Caco-2 (cell line): ENCODE measurements around the gene HOXD12. TPM values are rescaled to one million over a fixed set of nuclear protein-coding genes. Genes with fewer than 3 reads are reported as not detected.

ENCODE experiments used
- BruUV-seq: library from RNA; stranded (reverse); fragments of 400-500 nt; replicated peaks from 2 replicates; lab custom pipeline; 2021; lab: Mats Ljungman, UMichigan
- CTCF ChIA-PET: fragments of 300-600 bp; sonication (Branson Sonifier 250); formaldehyde crosslinking; loops from one replicate; lab custom pipeline; 2022; ENCODE audit warnings: antibody characterized with exemption; lab: Charles Lee
- POLR2A ChIA-PET: fragments of 300-600 bp; sonication (Branson Sonifier 250); formaldehyde crosslinking; loops from one replicate; lab custom pipeline; 2022; ENCODE audit warnings: antibody characterized with exemption; lab: Charles Lee
- DNase-seq, 2 experiments: peaks; one replicate each; pipeline versions ENCODE4 v3.0.0 to v3.0.0-alpha.2; 2020 to 2022
- H3K27me3 ChIP-seq: replicated peaks from 2 replicates; pipeline ENCODE4 v1.6.0; 2011; ENCODE audit warnings: low read length; ENCODE audit not compliant: control insufficient read depth, insufficient read depth
- H3K36me3 ChIP-seq: 2 replicates; pipeline ENCODE4 v1.5.1; 2011; ENCODE audit warnings: low read length; ENCODE audit not compliant: control insufficient read depth, insufficient read depth
- H3K4me1 ChIP-seq: fragments of 250-450 bp; sonication (Bioruptor Pico); 2 replicates; pipeline ENCODE4 v1.5.1; 2020; ENCODE audit warnings: mild to moderate bottlenecking
- H3K4me3 ChIP-seq: 2 replicates; pipeline ENCODE4 v1.5.1; 2011; ENCODE audit warnings: low read depth, mild to moderate bottlenecking, control low read depth, low read length
- H3K9me3 ChIP-seq: fragments of 250-450 bp; sonication (Bioruptor Pico); 2 replicates; pipeline ENCODE4 v1.5.1; 2020; ENCODE audit warnings: mild to moderate bottlenecking, moderate library complexity
- H3K27ac Mint-ChIP-seq: one replicate; pipeline ENCODE4 v1.8.0; 2022; ENCODE audit warnings: mixed read lengths; ENCODE audit not compliant: unreplicated experiment
- H3K27me3 Mint-ChIP-seq: one replicate; pipeline ENCODE4 v1.8.0; 2022; ENCODE audit warnings: mixed read lengths; ENCODE audit not compliant: insufficient read depth, unreplicated experiment
- H3K36me3 Mint-ChIP-seq: one replicate; pipeline ENCODE4 v1.8.0; 2022; ENCODE audit warnings: mild to moderate bottlenecking, mixed read lengths; ENCODE audit not compliant: insufficient read depth, unreplicated experiment
- H3K4me1 Mint-ChIP-seq: one replicate; pipeline ENCODE4 v1.8.0; 2022; ENCODE audit warnings: low read depth, mixed read lengths; ENCODE audit not compliant: unreplicated experiment
- H3K4me3 Mint-ChIP-seq: one replicate; pipeline ENCODE4 v1.8.0; 2022; ENCODE audit warnings: mild to moderate bottlenecking, moderate library complexity, mixed read lengths; ENCODE audit not compliant: unreplicated experiment
- H3K9me3 Mint-ChIP-seq: one replicate; pipeline ENCODE4 v1.8.0; 2022; ENCODE audit warnings: mixed read lengths; ENCODE audit not compliant: unreplicated experiment
- intact Hi-C: fragments of 100-400 bp; cut with micrococcal nuclease; formaldehyde crosslinking; loops from one replicate; pipeline ENCODE4 v1.10.0; 2022; ENCODE audit not compliant: unreplicated experiment
- total RNA-seq: library from RNA; stranded (reverse); gene quantifications from 2 replicates; pipeline ENCODE4 v1.2.3, GENCODE V29; 2022
- TF ChIP-seq, protein P1 (sequence below), 2 experiments: fragments of 200-600 bp in 1 of 2; IDR thresholded peaks; 1 replicate in 1 of 2; 2 replicates in 1 of 2; pipeline versions ENCODE4 v1.5.1 to v1.8.0; 2011 to 2022; ENCODE audit warnings: antibody characterized with exemption in 1 of 2, control low read depth in 1 of 2, inconsistent platforms in 1 of 2, low read depth in 1 of 2, low read length in 1 of 2, mild to moderate bottlenecking in 1 of 2, moderate library complexity in 1 of 2; ENCODE audit not compliant: insufficient read depth in 1 of 2, severe bottlenecking in 1 of 2, unreplicated experiment in 1 of 2

Gene HOXD12
- total RNA-seq, 1 experiment from 2014 or later, result not detected

DNA sequence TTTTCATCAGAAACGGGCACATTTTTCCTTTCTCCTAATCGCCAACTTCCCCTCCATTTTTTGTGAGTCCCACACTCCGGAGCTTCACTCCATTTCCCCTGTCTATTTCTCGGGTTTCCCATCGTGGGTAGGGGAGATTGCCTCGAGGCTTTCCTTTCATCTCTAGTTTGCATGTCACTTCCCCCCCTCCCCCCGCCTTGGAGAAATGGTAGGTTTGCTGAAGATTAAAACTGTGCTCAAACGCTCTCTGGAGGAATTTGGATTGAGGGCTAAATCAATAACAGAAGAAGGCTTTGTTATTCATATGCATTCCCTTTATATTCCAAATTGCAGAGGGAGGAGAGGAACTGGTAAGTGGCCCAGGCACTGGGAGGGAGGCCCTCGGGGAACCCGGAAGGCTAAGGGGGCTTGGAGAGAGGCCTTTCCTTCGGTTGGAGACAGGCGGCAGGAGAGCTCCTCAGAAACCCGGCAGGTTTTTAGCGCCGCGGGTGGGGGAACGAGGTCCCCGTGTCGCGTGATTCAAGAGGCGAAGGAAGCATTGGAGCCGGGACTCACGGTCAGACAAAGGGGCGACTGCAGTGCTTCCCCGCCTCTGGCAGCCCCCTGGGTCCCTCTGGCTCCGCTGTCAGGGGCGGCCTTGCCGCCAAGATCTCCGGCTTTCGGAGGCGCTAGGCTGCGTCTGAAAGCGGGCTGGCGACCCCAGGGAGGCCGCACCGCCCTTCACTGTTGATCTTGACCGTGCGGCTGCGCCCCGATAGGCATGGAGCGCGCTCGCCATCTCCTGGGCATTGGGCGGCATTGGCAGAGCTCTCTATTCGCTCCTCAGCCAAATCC lies 2.4 kb upstream of the HOXD12 start:
- ChIA-PET CTCF (interaction anchor here (0.7 to 2.0 kb wide), 13 partner anchors 9 to 1348 kb away, joined by 3 to 16 read pairs (median 3); partner anchors contain the start of gene LNPK), POLR2A (no interaction called here)
- Histone ChIP-seq H3K9me3 (no peaks in the 10 kb centered on the region), H3K4me3 (peak overlapping the region; percentile 42), H3K4me1 (peaks cover 13% of the 10 kb centered on the region), H3K27me3 (peaks cover 14% of the 10 kb centered on the region), H3K36me3 (no peaks in the 10 kb centered on the region)
- intact Hi-C loops, result loop anchor here (1.0 to 10.0 kb wide), 6 partner anchors 492 to 1062 kb away; no protein-coding TSS in a partner anchor
- Mint-ChIP-seq H3K4me3 (peak overlapping the region; percentile 66), H3K36me3 (no peaks in the 10 kb centered on the region), H3K9me3 (no peaks in the 10 kb centered on the region), H3K4me1 (no peaks in the 10 kb centered on the region), H3K27ac (no peak overlapping the region), H3K27me3 (peaks cover 38% of the 10 kb centered on the region)
- no TSS peak for BruUV-seq
- DNase-seq, result peak; percentile 67 to 75
- TF ChIP-seq, protein P1, sequence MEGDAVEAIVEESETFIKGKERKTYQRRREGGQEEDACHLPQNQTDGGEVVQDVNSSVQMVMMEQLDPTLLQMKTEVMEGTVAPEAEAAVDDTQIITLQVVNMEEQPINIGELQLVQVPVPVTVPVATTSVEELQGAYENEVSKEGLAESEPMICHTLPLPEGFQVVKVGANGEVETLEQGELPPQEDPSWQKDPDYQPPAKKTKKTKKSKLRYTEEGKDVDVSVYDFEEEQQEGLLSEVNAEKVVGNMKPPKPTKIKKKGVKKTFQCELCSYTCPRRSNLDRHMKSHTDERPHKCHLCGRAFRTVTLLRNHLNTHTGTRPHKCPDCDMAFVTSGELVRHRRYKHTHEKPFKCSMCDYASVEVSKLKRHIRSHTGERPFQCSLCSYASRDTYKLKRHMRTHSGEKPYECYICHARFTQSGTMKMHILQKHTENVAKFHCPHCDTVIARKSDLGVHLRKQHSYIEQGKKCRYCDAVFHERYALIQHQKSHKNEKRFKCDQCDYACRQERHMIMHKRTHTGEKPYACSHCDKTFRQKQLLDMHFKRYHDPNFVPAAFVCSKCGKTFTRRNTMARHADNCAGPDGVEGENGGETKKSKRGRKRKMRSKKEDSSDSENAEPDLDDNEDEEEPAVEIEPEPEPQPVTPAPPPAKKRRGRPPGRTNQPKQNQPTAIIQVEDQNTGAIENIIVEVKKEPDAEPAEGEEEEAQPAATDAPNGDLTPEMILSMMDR (IDR thresholded peaks at IDR 0.05; ENCODE audit: insufficient read depth in 1 of 2, low read depth in 1 of 2, low read length in 1 of 2, severe bottlenecking in 1 of 2, unreplicated experiment in 1 of 2), result peak; percentile 91 to 93

DNA sequence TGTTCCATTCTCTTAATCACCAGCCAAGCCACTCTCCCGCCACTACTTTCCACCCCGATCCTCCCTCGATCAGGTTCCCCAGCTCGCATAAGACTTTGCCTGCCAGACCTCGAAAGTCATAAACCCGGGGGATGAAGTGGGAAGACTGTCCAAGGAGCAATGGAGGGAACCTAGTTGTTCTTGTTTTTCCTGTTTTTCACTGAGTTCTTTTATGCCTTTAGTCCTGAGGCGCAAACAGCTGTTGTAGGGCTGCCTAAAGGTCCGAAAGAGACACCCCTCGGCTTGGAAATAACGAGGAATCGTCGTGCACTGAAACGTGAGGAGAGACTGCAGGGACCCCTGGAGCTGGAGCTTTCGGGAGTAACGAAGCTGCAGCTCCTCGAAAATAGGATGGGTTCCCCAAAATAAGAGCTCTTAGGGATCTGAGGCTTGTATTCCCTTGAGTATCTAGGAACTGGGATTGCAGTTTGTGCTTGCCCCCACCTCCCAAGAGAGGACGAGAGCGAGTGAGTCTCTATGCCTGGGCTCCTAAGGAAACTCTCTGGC lies 1.7 kb upstream of the HOXD12 start:
- Mint-ChIP-seq H3K4me3 (peak overlapping the region; percentile 66), H3K4me1 (no peaks in the 10 kb centered on the region)
- DNase-seq, result no peak

More for the DNA sequence above, 1.7 kb upstream of the HOXD12 start:
- Histone ChIP-seq H3K36me3 (no peaks in the 10 kb centered on the region), H3K4me3 (no peak overlapping the region; the same call in 1 of the 2 replicates), H3K9me3 (no peaks in the 10 kb centered on the region), H3K4me1 (peaks cover 13% of the 10 kb centered on the region), H3K27me3 (peaks cover 14% of the 10 kb centered on the region)
- Mint-ChIP-seq H3K36me3 (no peaks in the 10 kb centered on the region), H3K27me3 (peaks cover 38% of the 10 kb centered on the region), H3K9me3 (no peaks in the 10 kb centered on the region), H3K27ac (no peak overlapping the region)
- intact Hi-C loops, result loop anchor here (1.0 to 10.0 kb wide), 6 partner anchors 493 to 1063 kb away; no protein-coding TSS in a partner anchor
- ChIA-PET POLR2A (no interaction called here), CTCF (interaction anchor here (0.7 to 2.0 kb wide), 11 partner anchors 8 to 1349 kb away, joined by 3 to 16 read pairs (median 4); no protein-coding TSS in a partner anchor)
- TF ChIP-seq, protein P1 (IDR thresholded peaks at IDR 0.05; ENCODE audit: insufficient read depth in 1 of 2, low read depth in 1 of 2, low read length in 1 of 2, severe bottlenecking in 1 of 2, unreplicated experiment in 1 of 2), result no peak
- BruUV-seq, result no TSS peak
